ENCODE results near the gene ABLIM1.
A peak's percentile ranks its signal among the peaks of the same experiment; 100 is the strongest.

Gene ABLIM1

DNA sequence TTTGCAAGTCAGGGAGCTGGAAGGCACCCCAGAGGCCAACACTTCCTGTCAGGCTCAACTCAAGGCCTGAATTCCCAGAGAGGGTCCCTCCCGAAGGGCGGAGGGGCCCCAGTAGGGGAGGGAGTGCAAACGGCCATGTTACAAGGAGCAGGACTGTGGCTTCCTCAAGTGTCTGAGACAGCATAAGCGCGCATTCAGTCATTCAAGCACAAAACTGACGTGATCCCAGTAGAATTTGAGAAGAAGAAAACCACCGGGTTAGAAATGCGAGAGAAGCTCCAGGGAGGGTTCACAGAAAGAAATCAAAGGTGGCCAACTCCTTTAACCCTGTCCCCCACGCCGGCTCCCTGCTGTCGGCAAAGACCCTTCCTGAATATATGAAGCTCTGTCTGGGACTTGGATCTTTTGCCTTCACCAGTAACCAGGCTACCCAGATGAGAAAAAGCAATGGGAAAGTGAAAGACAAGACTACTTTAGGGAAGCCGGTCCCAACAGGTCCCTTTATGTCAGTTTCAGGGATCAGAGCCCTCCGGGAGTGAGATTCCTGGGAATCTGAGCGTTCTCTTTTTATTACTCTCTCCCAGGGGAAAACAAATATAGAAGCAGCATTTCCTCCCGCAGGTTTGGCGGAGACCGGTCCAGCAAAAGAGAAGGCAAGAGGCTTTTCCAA, 255.1 kb downstream of the ABLIM1 start:
- DNase-seq (ENCODE audit: low read depth, low spot score): no peak

GRCh38 chr10:114402233-114402632, 255.8 kb downstream of the ABLIM1 start:
- no peak for DNase-seq (ENCODE audit: low read depth, low spot score)
- H3K27ac ChIP-seq: no peak overlapping the region

More for the DNA sequence above, 255.1 kb downstream of the ABLIM1 start:
- peak overlapping the region; percentile 79 for H3K27ac ChIP-seq

- no peak for DNase-seq (ENCODE audit: low read depth, low spot score)
Observed at GRCh38 chr10:114401195-114401791, 256.8 kb downstream of the ABLIM1 start.

GRCh38 chr10:114400091-114400490, 258.0 kb downstream of the ABLIM1 start:
- no peak overlapping the region for H3K27ac ChIP-seq
- DNase-seq (ENCODE audit: low read depth, low spot score): no peak

More at GRCh38 chr10:114401195-114401791, 256.8 kb downstream of the ABLIM1 start:
- no peak overlapping the region for H3K27ac ChIP-seq

- DNase-seq (ENCODE audit: low read depth, low spot score): no peak
- H3K27ac ChIP-seq: no peak overlapping the region
Observed at GRCh38 chr10:114399576-114399975, 258.5 kb downstream of the ABLIM1 start.

- DNase-seq (ENCODE audit: low read depth, low spot score): no peak
- H3K27ac ChIP-seq: no peak overlapping the region
Observed at GRCh38 chr10:114398587-114399331, 259.3 kb downstream of the ABLIM1 start.

DNA sequence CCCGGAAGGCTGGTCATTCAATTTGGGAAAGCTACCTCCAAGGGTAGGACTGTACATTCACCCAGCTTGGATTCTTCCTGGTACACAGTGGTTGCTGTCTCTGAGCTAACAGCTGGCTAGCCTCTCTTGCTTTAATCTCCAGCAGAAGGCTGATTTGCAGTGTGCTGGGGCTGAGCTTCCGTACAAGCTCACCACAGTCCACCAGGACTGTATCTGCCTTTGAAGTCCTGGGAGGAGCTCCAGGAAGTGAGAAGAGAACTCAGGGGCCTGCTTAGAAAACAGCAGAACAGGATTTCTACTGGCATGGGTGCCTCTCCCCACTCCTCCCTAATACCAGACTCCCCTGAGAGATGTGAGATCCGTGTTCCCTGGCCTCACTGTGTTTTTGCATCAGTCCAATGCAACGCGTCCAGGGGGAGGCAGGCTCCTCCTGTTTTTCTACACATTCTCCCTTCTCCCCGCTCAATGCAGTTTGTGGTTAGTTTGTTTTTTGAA, 260.4 kb downstream of the ABLIM1 start:
- DNase-seq (ENCODE audit: low read depth, low spot score): no peak
- no peak overlapping the region for H3K27ac ChIP-seq

DNA sequence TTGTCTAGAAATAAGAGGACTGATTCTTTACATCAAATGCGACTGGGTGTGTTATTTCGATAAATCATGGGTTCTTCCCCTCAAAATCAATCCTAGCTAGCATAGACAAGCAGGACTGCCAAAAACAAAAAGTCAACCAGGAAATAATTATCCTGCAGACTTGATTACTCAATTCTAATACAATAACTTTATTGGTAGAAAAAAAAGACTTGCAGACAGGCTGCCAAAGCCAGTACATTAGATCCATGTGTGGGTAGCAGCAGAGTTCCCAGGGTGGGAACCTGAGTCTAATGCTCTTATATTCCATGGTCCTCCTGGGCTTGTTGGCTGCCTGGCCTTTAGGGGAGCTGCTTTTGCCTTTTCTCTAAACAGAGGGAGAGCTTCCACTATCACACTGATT, 261.6 kb downstream of the ABLIM1 start:
- DNase-seq (ENCODE audit: low read depth, low spot score): no peak
- no peak overlapping the region for H3K27ac ChIP-seq

GRCh38 chr10:114395366-114396022, 262.6 kb downstream of the ABLIM1 start:
- no peak for DNase-seq (ENCODE audit: low read depth, low spot score)
- H3K27ac ChIP-seq: no peak overlapping the region

GRCh38 chr10:114394531-114394930, 263.5 kb downstream of the ABLIM1 start:
- no peak overlapping the region for H3K27ac ChIP-seq
- no peak for DNase-seq (ENCODE audit: low read depth, low spot score)

GRCh38 chr10:114393886-114394285, 264.2 kb downstream of the ABLIM1 start:
- no peak overlapping the region for H3K27ac ChIP-seq
- DNase-seq (ENCODE audit: low read depth, low spot score): no peak

DNA sequence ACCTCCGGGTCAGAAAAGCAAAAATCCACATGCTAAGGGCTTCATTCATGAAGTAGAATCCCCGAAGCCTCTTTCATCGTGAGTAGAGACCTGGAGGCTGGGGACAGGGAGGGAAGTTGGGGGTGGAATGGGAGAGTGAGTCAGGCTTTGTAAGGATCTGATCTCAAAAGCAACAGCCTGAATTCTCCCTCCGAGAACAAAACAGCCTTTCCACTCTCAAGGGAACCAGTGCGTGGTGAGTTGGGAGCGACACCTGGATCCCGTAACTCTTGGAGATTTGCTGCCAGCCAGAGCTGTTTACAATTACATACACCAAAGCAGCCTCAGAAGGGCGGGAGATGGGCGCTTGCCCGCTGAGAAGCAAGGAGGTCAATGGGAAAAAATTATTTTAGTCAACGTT, 264.6 kb downstream of the ABLIM1 start:
- no peak for DNase-seq (ENCODE audit: low read depth, low spot score)
- H3K27ac ChIP-seq: no peak overlapping the region

GRCh38 chr10:114392112-114392835, 265.8 kb downstream of the ABLIM1 start:
- DNase-seq (ENCODE audit: low read depth, low spot score): no peak
- peak overlapping the region; percentile 87 for H3K27ac ChIP-seq

GRCh38 chr10:114391599-114391998, 266.5 kb downstream of the ABLIM1 start:
- H3K27ac ChIP-seq: peak overlapping the region; percentile 87
- DNase-seq (ENCODE audit: low read depth, low spot score): no peak

DNA sequence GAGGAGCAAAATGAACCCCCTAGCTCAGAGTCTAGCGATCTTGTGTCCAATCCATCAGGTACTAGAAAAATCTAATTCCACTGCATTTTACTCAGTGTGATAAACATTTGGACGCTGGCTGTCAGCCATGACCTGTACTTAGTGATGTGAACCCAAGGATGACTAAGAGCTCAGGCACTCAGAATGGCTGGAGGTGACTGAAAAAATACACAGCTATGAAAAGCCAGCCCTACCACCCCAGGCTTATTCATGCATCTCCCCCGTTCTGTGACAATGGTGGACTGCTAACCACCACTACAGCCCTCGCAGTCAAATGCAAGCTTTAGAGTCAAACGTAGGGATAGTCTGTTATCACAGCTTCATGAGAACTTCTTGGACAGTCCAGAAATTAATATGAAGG, 268.6 kb downstream of the ABLIM1 start:
- no peak for DNase-seq (ENCODE audit: low read depth, low spot score)
- peak overlapping the region; percentile 87 for H3K27ac ChIP-seq

- DNase-seq (ENCODE audit: low read depth, low spot score): no peak
- peak overlapping the region; percentile 87 for H3K27ac ChIP-seq
Observed at GRCh38 chr10:114388275-114388674, 269.8 kb downstream of the ABLIM1 start.

DNA sequence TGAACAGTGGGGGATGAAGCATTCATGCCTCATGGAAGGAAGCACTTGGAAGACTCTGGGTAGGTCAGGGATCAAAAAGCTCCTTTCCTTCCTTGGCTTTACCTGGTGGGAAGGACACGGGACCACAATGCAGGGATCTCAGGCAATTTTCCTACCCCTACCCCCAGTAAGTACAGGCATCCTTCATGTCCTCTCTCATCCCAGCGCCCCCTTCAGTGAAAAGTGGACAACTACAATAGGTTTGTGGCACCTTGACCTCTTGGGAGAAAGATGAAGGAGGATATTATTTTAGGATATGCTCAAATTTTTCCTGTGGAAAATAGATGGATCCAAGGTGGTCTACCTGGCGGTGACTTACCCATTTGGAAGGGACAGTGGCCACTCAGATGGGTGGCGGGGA, 270.3 kb downstream of the ABLIM1 start:
- peak overlapping the region; percentile 87 for H3K27ac ChIP-seq
- no peak for DNase-seq (ENCODE audit: low read depth, low spot score)

DNA sequence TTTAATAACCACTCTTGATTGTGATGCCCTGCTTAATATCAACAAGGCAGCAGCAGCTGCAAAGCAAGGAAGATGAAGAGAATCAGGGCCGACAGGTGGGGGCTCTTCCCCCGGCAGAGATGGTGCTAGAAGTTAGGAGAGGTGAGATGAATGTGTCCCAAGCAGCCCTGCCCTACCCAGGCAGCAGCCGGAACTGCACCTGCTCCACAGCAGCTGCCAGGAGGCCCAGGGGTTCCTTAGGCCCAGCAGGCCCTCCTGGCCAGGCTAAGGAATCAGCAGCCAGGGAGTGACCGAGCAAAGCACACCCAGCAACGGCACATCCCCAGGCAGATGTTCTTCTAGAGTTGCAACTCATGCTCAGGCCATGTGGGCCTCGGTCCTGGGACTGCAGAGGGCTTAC, 271.6 kb downstream of the ABLIM1 start:
- no peak overlapping the region for H3K27ac ChIP-seq
- DNase-seq (ENCODE audit: low read depth, low spot score): no peak

DNA sequence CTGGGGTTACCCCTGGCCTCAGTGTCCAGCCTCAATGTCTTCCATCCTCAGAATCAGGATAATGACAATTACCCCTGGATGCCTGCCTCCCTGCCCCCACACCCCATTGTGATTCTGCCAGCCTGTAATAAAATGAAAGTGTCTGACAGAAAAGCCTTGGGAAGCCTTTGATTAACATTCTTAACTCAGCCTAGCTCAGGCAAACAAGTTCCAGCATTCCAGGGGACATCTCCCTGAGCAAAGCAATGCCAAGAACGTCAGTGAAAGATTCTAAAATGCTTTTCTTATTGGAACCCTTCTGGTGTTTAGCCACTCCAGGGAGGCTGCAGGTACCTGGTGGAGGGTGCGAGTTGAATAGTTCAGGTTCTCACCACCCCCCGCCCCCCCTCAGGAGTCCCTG, 272.5 kb downstream of the ABLIM1 start:
- H3K27ac ChIP-seq: no peak overlapping the region
- DNase-seq (ENCODE audit: low read depth, low spot score): no peak

- no peak for DNase-seq (ENCODE audit: low read depth, low spot score)
Observed at GRCh38 chr10:114384601-114385000, 273.5 kb downstream of the ABLIM1 start.

More at GRCh38 chr10:114384601-114385000, 273.5 kb downstream of the ABLIM1 start:
- no peak overlapping the region for H3K27ac ChIP-seq
